ENCODE measurements around the gene SELP. TPM values are rescaled to one million over a fixed set of nuclear protein-coding genes. Genes with fewer than 3 reads are reported as not detected.

The SELP gene
- total and polyA plus RNA-seq, 9 of the 15 experiments (the other 6 are each of a cell fraction or from before 2014, with no cell fraction given): not detected

- Histone ChIP-seq H3K4me1 (replicated peaks in 1 of 2; ENCODE audit: control insufficient read depth in 2 of 2, insufficient read depth in 2 of 2, low read length in 2 of 2) (no peaks in the 10 kb centered on the region), H3K4me3 (no peak overlapping the region), H3K27ac (ENCODE audit: extremely low read depth, low read depth, low read length) (no peak overlapping the region), H4K20me1 (replicated peaks; ENCODE audit: control insufficient read depth, insufficient read depth, low read length) (no peaks in the 10 kb centered on the region), H3K36me3 (ENCODE audit: control insufficient read depth, insufficient read depth, low read length) (no peaks in the 10 kb centered on the region), H3K27me3 (ENCODE audit: control insufficient read depth in 2 of 2, insufficient read depth in 2 of 2, low read length in 2 of 2) (peaks cover 2 to 4% of the 10 kb centered on the region in 2 experiments; a peak in 3 of 5 replicates), H3K4me2 (ENCODE audit: insufficient read depth, low read length) (no peak overlapping the region), H3K9ac (ENCODE audit: insufficient read depth in 1 of 2, low read depth in 2 of 2, low read length in 2 of 2) (no peak overlapping the region), H3K79me2 (ENCODE audit: control insufficient read depth, insufficient read depth, low read length) (no peaks in the 10 kb centered on the region), H3K9me1 (ENCODE audit: control insufficient read depth, insufficient read depth, low read length) (no peaks in the 10 kb centered on the region), H2AFZ (ENCODE audit: low read depth, low read length) (no peak overlapping the region), H3K9me3 (replicated peaks; ENCODE audit: control insufficient read depth, insufficient read depth, low read depth, low read length) (no peaks in the 10 kb centered on the region)
- POLR2A ChIA-PET: no interaction called here
- in situ Hi-C loops (cut with MboI): no loop called here
- FAIRE-seq (no peak), ATAC-seq (no peak), DNase-seq (ENCODE audit: extremely low read depth in 1 of 4, low spot score in 3 of 4) (no peak)
- CTCF ChIA-PET (ENCODE audit: low intra/inter-chr PET ratio): no interaction called here
- no TSS peak for BruUV-seq (replicated peaks)
- intact Hi-C loops (cut with micrococcal nuclease): no loop called here
- WGBS (ENCODE audit: insufficient coverage, low coverage, missing lambda C conversion rate): 0% methylated on average over 4 of the region's 4 CpGs
- TF ChIP-seq PTTG1 (tag; IDR thresholded peaks at IDR 0.05; ENCODE audit: low read depth) (no peak), COPS2 (conservative IDR thresholded peaks at IDR 0.05) (no peak), HOXB6 (CRISPR knock-in tag; IDR thresholded peaks at IDR 0.05; ENCODE audit: borderline replicate concordance) (no peak), SLC30A9 (CRISPR knock-in tag; IDR thresholded peaks at IDR 0.05) (no peak), ZNF655 (CRISPR knock-in tag; IDR thresholded peaks at IDR 0.05) (no peak), YBX1 (IDR thresholded peaks at IDR 0.05) (no peak), ZNF146 (CRISPR knock-in tag; IDR thresholded peaks at IDR 0.05; ENCODE audit: unreplicated experiment) (no peak), ZNF707 (CRISPR knock-in tag; conservative IDR thresholded peaks at IDR 0.05) (no peak), C11orf30 (IDR thresholded peaks at IDR 0.05; ENCODE audit: low read depth) (no peak), ATF1 (CRISPR knock-in tag; IDR thresholded peaks at IDR 0.05) (no peak), ATF1 (tag; IDR thresholded peaks at IDR 0.05) (no peak), BCOR (IDR thresholded peaks at IDR 0.05) (no peak), SMARCC2 (IDR thresholded peaks at IDR 0.05; ENCODE audit: low read depth) (no peak), OTX1 (CRISPR knock-in tag; IDR thresholded peaks at IDR 0.05) (no peak), ZNF347 (CRISPR knock-in tag; IDR thresholded peaks at IDR 0.05; ENCODE audit: low read depth) (no peak), TSHZ1 (CRISPR knock-in tag; IDR thresholded peaks at IDR 0.05) (no peak), CAMTA2 (CRISPR knock-in tag; conservative IDR thresholded peaks at IDR 0.05) (no peak)
These were observed 55.6 kb downstream of the SELP start for GRCh38 chr1:169574336-169574735.

Data from K562 (cell line).